ENCODE data around the gene CLEC2A.

CLEC2A gene

GRCh38 chr12:9936591-9936990, 4.4 kb upstream of the CLEC2A start:
- Histone ChIP-seq H3K9ac (ENCODE audit: low read length) (no peak overlapping the region), H3K9me2 (replicated peaks; ENCODE audit: insufficient read depth, low read length) (no peaks in the 10 kb centered on the region), H3K4me2 (ENCODE audit: low read depth, low read length, poor library complexity, severe bottlenecking) (no peak overlapping the region), H3K4me3 (ENCODE audit: insufficient read depth, low read length, poor library complexity, severe bottlenecking) (no peak overlapping the region), H3K27me3 (ENCODE audit: low read length) (no peaks in the 10 kb centered on the region), H3F3A (ENCODE audit: insufficient read depth) (no peaks in the 10 kb centered on the region), H4K20me1 (ENCODE audit: low read depth, low read length) (no peaks in the 10 kb centered on the region), H3K36me3 (ENCODE audit: low read length) (no peaks in the 10 kb centered on the region), H3K27ac (ENCODE audit: low read depth, low read length) (no peak overlapping the region), H3K79me2 (ENCODE audit: insufficient read depth, low read length) (no peaks in the 10 kb centered on the region), H2AFZ (ENCODE audit: low read depth, low read length, severe bottlenecking) (no peak overlapping the region), H3K9me3 (ENCODE audit: insufficient read depth, low read length) (no peaks in the 10 kb centered on the region)
- TF ChIP-seq EZH2phosphoT487 (conservative IDR thresholded peaks at IDR 0.05; ENCODE audit: low read length) (no peak), CTCF (IDR thresholded peaks at IDR 0.05; ENCODE audit: insufficient read depth, low read length, poor library complexity, severe bottlenecking) (no peak)

GRCh38 chr12:9935026-9935425, 2.9 kb upstream of the CLEC2A start:
- Histone ChIP-seq H3K9ac (ENCODE audit: low read length) (no peak overlapping the region), H3K4me2 (ENCODE audit: low read depth, low read length, poor library complexity, severe bottlenecking) (no peak overlapping the region), H3F3A (ENCODE audit: insufficient read depth) (no peaks in the 10 kb centered on the region), H3K4me3 (ENCODE audit: insufficient read depth, low read length, poor library complexity, severe bottlenecking) (no peak overlapping the region), H3K27me3 (ENCODE audit: low read length) (no peaks in the 10 kb centered on the region), H3K9me3 (ENCODE audit: insufficient read depth, low read length) (no peaks in the 10 kb centered on the region), H3K36me3 (ENCODE audit: low read length) (no peaks in the 10 kb centered on the region), H3K79me2 (ENCODE audit: insufficient read depth, low read length) (no peaks in the 10 kb centered on the region), H3K27ac (ENCODE audit: low read depth, low read length) (no peak overlapping the region), H4K20me1 (ENCODE audit: low read depth, low read length) (no peaks in the 10 kb centered on the region), H3K9me2 (replicated peaks; ENCODE audit: insufficient read depth, low read length) (no peaks in the 10 kb centered on the region), H2AFZ (ENCODE audit: low read depth, low read length, severe bottlenecking) (no peak overlapping the region)
- TF ChIP-seq CTCF (IDR thresholded peaks at IDR 0.05; ENCODE audit: insufficient read depth, low read length, poor library complexity, severe bottlenecking) (no peak), EZH2phosphoT487 (conservative IDR thresholded peaks at IDR 0.05; ENCODE audit: low read length) (no peak)

- H3K9me3 ChIP-seq (ENCODE audit: insufficient read depth, low read length), result no peaks in the 10 kb centered on the region
- no peak overlapping the region for H3K4me3 ChIP-seq (ENCODE audit: insufficient read depth, low read length, poor library complexity, severe bottlenecking)
- no peak overlapping the region for H2AFZ ChIP-seq (ENCODE audit: low read depth, low read length, severe bottlenecking)
- TF ChIP-seq EZH2phosphoT487 (conservative IDR thresholded peaks at IDR 0.05; ENCODE audit: low read length), result no peak
- no peak for TF ChIP-seq CTCF (IDR thresholded peaks at IDR 0.05; ENCODE audit: insufficient read depth, low read length, poor library complexity, severe bottlenecking)
- H4K20me1 ChIP-seq (ENCODE audit: low read depth, low read length), result no peaks in the 10 kb centered on the region
- no peaks in the 10 kb centered on the region for H3K9me2 ChIP-seq (replicated peaks; ENCODE audit: insufficient read depth, low read length)
- no peak overlapping the region for H3K9ac ChIP-seq (ENCODE audit: low read length)
- H3K36me3 ChIP-seq (ENCODE audit: low read length), result no peaks in the 10 kb centered on the region
- no peaks in the 10 kb centered on the region for H3F3A ChIP-seq (ENCODE audit: insufficient read depth)
- H3K4me2 ChIP-seq (ENCODE audit: low read depth, low read length, poor library complexity, severe bottlenecking), result no peak overlapping the region
- no peaks in the 10 kb centered on the region for H3K27me3 ChIP-seq (ENCODE audit: low read length)
- no peaks in the 10 kb centered on the region for H3K79me2 ChIP-seq (ENCODE audit: insufficient read depth, low read length)
- H3K27ac ChIP-seq (ENCODE audit: low read depth, low read length), result no peak overlapping the region
These were observed 1.8 kb upstream of the CLEC2A start for GRCh38 chr12:9933958-9934357.
